Tibial nerve (tissue), 4 donors: ENCODE measurements around the gene WDFY3.

Experiments used
- EP300 ChIP-seq, 2 donors: sonication (generic); formaldehyde crosslinking; IDR thresholded peaks; one replicate each; pipeline ENCODE4 v1.6.1; 2017; ENCODE audit warnings: antibody characterized with exemption in 2 of 2, mild to moderate bottlenecking in 1 of 2
- TF ChIP-seq, protein P1 (sequence below), 5 experiments: fragments of 200-600 bp in 3 of 5; fragments of 450-650 bp in 2 of 5; sonication (generic) in 3 of 5; IDR thresholded peaks; one replicate each; pipeline ENCODE4 v1.5.1; 2016 to 2019; ENCODE audit warnings: antibody characterized with exemption in 5 of 5, mild to moderate bottlenecking in 3 of 5, moderate library complexity in 2 of 5

DNA sequence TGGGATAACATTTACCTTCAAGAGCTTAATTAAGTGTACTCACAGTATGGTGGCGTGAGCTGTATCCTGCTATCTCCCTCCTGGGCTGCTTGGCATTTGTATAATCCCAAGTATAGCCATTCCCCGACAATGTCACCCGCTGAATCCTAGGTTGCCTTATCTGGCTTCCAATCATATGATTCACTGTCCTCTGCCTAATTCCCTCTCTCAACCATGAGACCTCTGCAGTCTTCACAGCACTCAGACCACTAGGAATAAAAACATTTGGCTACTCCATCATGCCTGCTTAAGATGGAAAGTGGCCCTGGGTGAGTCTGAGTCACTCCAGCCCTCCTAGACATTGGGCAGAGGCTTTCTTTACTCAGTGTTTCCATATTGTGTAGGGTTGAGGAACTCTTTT, 28.9 kb upstream of the WDFY3 start:
- TF ChIP-seq, protein P1, sequence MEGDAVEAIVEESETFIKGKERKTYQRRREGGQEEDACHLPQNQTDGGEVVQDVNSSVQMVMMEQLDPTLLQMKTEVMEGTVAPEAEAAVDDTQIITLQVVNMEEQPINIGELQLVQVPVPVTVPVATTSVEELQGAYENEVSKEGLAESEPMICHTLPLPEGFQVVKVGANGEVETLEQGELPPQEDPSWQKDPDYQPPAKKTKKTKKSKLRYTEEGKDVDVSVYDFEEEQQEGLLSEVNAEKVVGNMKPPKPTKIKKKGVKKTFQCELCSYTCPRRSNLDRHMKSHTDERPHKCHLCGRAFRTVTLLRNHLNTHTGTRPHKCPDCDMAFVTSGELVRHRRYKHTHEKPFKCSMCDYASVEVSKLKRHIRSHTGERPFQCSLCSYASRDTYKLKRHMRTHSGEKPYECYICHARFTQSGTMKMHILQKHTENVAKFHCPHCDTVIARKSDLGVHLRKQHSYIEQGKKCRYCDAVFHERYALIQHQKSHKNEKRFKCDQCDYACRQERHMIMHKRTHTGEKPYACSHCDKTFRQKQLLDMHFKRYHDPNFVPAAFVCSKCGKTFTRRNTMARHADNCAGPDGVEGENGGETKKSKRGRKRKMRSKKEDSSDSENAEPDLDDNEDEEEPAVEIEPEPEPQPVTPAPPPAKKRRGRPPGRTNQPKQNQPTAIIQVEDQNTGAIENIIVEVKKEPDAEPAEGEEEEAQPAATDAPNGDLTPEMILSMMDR (IDR thresholded peaks at IDR 0.05): no peak
- no peak for TF ChIP-seq EP300 (IDR thresholded peaks at IDR 0.05)
